ENCODE measurements around the gene ZMAT5. TPM values are rescaled to one million over a fixed set of nuclear protein-coding genes. Genes with fewer than 3 reads are reported as not detected.

Gene ZMAT5
- total and polyA plus RNA-seq, 10 of the 15 experiments (the other 5 are each of a cell fraction or from before 2014, with no cell fraction given): 2.3 to 43.0 (median 21.9) TPM

- TF ChIP-seq PBX3 (IDR thresholded peaks at IDR 0.05; ENCODE audit: insufficient replicate concordance, low read depth, low read length): no peak
- TF ChIP-seq CEBPB (IDR thresholded peaks at IDR 0.05; ENCODE audit: borderline replicate concordance in 1 of 2, low read depth in 2 of 2, low read length in 2 of 2): no peak
- no peak for TF ChIP-seq KLF5 (IDR thresholded peaks at IDR 0.05; ENCODE audit: partially characterized antibody)
- TF ChIP-seq ZBTB33 (IDR thresholded peaks at IDR 0.05): no peak
- no peak for TF ChIP-seq RB1 (IDR thresholded peaks at IDR 0.05; ENCODE audit: borderline replicate concordance)
Observed at GRCh38 chr22:29742326-29742725, 24.5 kb downstream of the ZMAT5 start (continued).

- WGBS (ENCODE audit: insufficient coverage, insufficient replicate concordance, low lambda C conversion rate, missing lambda C conversion rate): 50% methylated on average over 2 of the region's 2 CpGs
- H3K27me3 ChIP-seq (replicated peaks in 1 of 2; ENCODE audit: control insufficient read depth in 2 of 2, insufficient read depth in 2 of 2, low read length in 1 of 2): no peaks in the 10 kb centered on the region
- intact Hi-C loops (cut with micrococcal nuclease; ENCODE audit: unreplicated experiment): no loop called here
- ATAC-seq: no peak
- no peak overlapping the region for H3K4me2 ChIP-seq (ENCODE audit: control insufficient read depth, insufficient read depth)
- ChIA-PET CTCF (no interaction called here), POLR2A (no interaction called here), SMC1A (ENCODE audit: uncharacterized antibody, unreplicated experiment) (no interaction called here), RAD21 (ENCODE audit: unreplicated experiment) (no interaction called here)
- no TSS peak for BruUV-seq (replicated peaks)
- no peaks in the 10 kb centered on the region for H3K79me2 ChIP-seq (ENCODE audit: control insufficient read depth, insufficient read depth, low read length)
- in situ Hi-C loops (cut with MboI): no loop called here
- H3K9me3 ChIP-seq (replicated peaks; ENCODE audit: control insufficient read depth, insufficient read depth, low read length): no peaks in the 10 kb centered on the region
- no peaks in the 10 kb centered on the region; a peak in 1 of 4 replicates for H3K36me3 ChIP-seq (ENCODE audit: control insufficient read depth in 2 of 2, insufficient read depth in 2 of 2, low read length in 1 of 2)
- no peak overlapping the region for H2AFZ ChIP-seq (ENCODE audit: control insufficient read depth, low read depth, low read length)
- H3K9ac ChIP-seq (ENCODE audit: control insufficient read depth, insufficient read depth, low read length): no peak overlapping the region
- TF ChIP-seq SP1 (IDR thresholded peaks at IDR 0.05; ENCODE audit: low read depth, low read length): no peak
- no peak for TF ChIP-seq HDGF (IDR thresholded peaks at IDR 0.05)
- TF ChIP-seq ZNF274 (IDR thresholded peaks at IDR 0.05; ENCODE audit: insufficient read depth, insufficient read length): no peak
- TF ChIP-seq FOS (IDR thresholded peaks at IDR 0.05; ENCODE audit: borderline replicate concordance, extremely low read depth, insufficient read length): no peak
- no peak for TF ChIP-seq CREB1 (IDR thresholded peaks at IDR 0.05; ENCODE audit: low read depth)
- no peak for FAIRE-seq
- H3K4me3 ChIP-seq: no peak overlapping the region
- no peaks in the 10 kb centered on the region for H3K4me1 ChIP-seq (ENCODE audit: control insufficient read depth, insufficient read depth, low read length)
- no peak overlapping the region for H3K27ac ChIP-seq (ENCODE audit: control insufficient read depth, insufficient read depth)
- no peaks in the 10 kb centered on the region for H4K20me1 ChIP-seq (ENCODE audit: control insufficient read depth, insufficient read depth)
- no peak for DNase-seq (ENCODE audit: low read depth, low spot score)
Observed at GRCh38 chr22:29741926-29742325, 24.9 kb downstream of the ZMAT5 start.

All from GM12878 (cell line).